ENCODE results near the gene CEPT1.

Gene CEPT1

GRCh38 chr1:111225091-111225490 is 85.1 kb downstream of the CEPT1 start:
- H3K27ac ChIP-seq: no peak overlapping the region
- TF ChIP-seq ZFX (IDR thresholded peaks at IDR 0.05): no peak
- TF ChIP-seq CTCF (conservative IDR thresholded peaks at IDR 0.05): no peak

DNA sequence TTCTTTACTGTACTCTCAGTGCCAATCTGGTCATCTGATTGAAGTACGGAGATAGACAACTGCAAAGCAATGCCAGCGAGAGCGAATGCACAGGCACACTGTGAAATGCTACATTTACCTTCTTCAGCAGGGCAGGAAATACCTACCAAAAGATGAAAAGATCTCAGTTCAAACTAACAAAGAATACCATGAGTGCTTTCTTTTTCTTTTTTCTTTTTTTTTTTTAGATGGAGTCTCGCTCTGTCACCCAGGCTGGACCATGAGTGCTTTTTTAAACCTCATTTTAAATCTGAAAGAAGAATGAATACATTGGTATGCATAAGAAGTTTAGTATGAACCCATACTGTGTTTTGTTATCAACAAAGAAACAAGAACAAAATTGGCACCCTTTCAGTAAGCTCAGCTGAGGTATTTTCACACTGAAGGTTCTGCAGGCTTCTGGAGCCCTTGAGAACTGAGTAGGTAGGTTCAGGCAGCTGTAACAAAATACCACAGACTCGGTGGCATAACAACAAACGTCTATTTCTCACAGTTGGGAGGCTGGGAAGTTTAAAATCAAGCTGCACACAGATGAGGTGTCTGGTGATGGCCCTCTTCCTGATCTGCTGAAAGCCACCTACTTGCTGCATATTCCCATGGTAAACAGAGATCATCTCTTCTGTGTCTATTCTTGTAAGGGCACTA is 85.8 kb downstream of the CEPT1 start:
- H3K27ac ChIP-seq: no peak overlapping the region
- TF ChIP-seq CTCF (conservative IDR thresholded peaks at IDR 0.05) (no peak), ZFX (IDR thresholded peaks at IDR 0.05) (no peak)

GRCh38 chr1:111227434-111227833 is 87.4 kb downstream of the CEPT1 start, which contains the start of gene CHI3L2:
TSS of gene CHI3L2 (plus strand) at chr1:111227713. CDS start at chr1:111227730, 17 bp downstream.
- TF ChIP-seq ZFX (IDR thresholded peaks at IDR 0.05) (no peak), CTCF (conservative IDR thresholded peaks at IDR 0.05) (no peak)
- no peak within 1 kb of the TSS for H3K27ac ChIP-seq

DNA sequence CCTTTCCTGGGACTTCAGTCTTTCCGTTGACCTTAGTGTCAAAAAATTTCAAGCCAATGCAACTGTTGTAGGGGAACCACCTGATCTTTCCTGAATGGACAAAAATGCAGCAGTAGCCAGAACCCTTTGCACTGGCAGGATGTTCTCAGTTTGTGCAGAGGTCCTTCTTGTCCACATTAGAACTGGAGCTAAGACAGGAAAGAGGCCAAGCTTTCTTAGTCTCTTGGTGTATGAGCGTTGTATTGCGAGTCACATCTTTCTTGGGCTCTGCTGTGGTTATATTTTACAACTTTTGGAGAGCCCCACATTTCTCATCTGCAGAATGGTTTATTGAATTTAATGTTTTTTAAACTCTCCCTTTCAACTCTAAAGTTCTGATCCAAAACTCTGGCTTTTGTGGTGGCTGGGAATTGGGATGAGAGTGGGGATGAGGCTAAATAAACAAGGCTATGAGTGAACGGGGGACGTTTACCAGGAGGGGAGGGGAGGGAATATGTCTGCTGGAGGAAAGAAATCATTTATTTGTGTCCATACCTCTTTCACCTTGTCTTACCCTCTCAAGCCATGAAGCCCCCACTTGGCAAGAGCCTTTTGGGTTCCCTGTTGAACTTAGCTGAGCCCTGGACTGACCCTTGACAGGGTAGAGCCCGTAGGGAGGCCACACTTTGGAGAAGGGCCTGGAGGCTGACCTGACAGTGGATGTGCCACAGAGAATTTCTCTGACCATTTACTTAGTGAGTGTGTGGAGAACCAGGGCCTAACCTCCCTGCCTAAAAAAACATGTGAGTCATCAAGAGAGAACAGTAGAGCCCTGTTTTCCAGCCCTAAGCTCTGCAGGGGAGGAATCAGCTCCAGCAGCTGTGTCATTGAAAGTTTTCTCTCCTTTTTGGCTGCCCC is 88.1 kb downstream of the CEPT1 start:
- H3K27ac ChIP-seq: no peak overlapping the region
- no peak for TF ChIP-seq CTCF (conservative IDR thresholded peaks at IDR 0.05)
- TF ChIP-seq ZFX (IDR thresholded peaks at IDR 0.05): no peak

DNA sequence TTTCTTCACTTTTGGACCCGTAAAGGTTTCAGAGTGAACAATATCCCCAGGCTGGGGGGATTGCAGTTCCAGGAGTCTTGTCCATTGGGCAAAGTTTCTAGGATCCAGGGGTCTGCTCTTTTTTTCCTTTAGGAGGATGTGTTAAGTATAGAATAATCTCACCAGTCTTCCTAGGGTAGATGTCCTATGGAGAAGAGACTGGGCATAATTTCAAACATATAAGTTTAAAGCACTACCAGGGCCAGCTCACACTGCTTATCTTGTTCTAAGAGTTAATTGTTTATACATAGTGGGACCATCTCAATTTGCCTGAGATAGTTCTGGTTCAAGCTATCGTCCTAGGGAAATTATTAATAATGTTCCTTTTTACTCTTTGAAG is 88.7 kb downstream of the CEPT1 start:
- H3K27ac ChIP-seq: no peak overlapping the region

DNA sequence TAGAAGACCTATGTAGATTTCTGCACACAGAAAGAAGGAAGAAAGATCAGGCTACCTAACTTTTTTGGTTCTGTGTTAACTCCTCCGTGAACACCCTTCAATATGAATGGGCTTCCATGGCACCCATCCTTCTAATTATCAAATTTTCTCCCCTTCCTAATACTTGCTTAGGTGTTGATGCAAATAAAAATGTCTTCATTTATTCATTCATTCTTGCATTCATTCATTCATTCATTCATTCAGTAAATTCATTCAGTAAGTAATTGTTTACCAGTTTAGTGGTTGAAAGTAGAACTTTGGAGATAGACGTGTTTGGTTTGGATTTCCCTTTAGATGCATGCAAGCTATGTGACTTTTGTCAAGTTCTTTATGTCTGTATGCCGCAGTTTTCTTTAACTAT is 92.1 kb downstream of the CEPT1 start:
- H3K27ac ChIP-seq: no peak overlapping the region
- no peak for TF ChIP-seq CTCF (conservative IDR thresholded peaks at IDR 0.05)
- no peak for TF ChIP-seq ZFX (IDR thresholded peaks at IDR 0.05)

More for the DNA sequence above, 88.7 kb downstream of the CEPT1 start:
- no peak for TF ChIP-seq ZFX (IDR thresholded peaks at IDR 0.05)
- no peak for TF ChIP-seq CTCF (conservative IDR thresholded peaks at IDR 0.05)

- H3K27ac ChIP-seq: no peak overlapping the region
- TF ChIP-seq ZFX (IDR thresholded peaks at IDR 0.05) (no peak), CTCF (conservative IDR thresholded peaks at IDR 0.05) (no peak)
Observed at GRCh38 chr1:111234258-111234657, 94.2 kb downstream of the CEPT1 start.
